Gastroesophageal sphincter (tissue), 4 donors: Measurements from ENCODE around the gene MMP21. TPM values are rescaled to one million over a fixed set of nuclear protein-coding genes. Genes with fewer than 3 reads are reported as not detected.

Experiments used
- ATAC-seq: fragments of 150-250 bp; one replicate; pipeline ENCODE4 v1.9.1; 2016; ENCODE audit warnings: mild to moderate bottlenecking, moderate library complexity
- H3K27ac ChIP-seq, 4 donors: fragments of 200-600 bp; sonication (generic) in 3 of 4; 1 replicate in 3 of 4; 2 replicates in 1 of 4; pipeline ENCODE4 v1.5.1; 2016 to 2019
- H3K27me3 ChIP-seq: fragments of 200-600 bp; sonication (generic); one replicate; pipeline ENCODE4 v1.5.1; 2019
- H3K36me3 ChIP-seq, 2 donors: fragments of 200-600 bp; sonication (generic); one replicate each; pipeline ENCODE4 v1.5.1; 2019; ENCODE audit warnings: control low read depth in 1 of 2
- H3K4me1 ChIP-seq, 3 donors: fragments of 200-600 bp; sonication (generic); 1 replicate in 2 of 3; 2 replicates in 1 of 3; pipeline ENCODE4 v1.5.1; 2016 to 2019; ENCODE audit warnings: control low read depth in 2 of 3
- H3K4me3 ChIP-seq, 2 donors: fragments of 200-600 bp; sonication (generic); one replicate each; pipeline ENCODE4 v1.5.1; 2019; ENCODE audit warnings: mild to moderate bottlenecking in 1 of 2, moderate library complexity in 1 of 2
- H3K9me3 ChIP-seq, 3 donors: fragments of 200-600 bp; sonication (generic); one replicate each; pipeline ENCODE4 v1.5.1; 2017 to 2019; ENCODE audit warnings: control low read depth in 2 of 3
- EP300 ChIP-seq: sonication (generic); formaldehyde crosslinking; IDR thresholded peaks from one replicate; pipeline ENCODE4 v1.6.1; 2017; ENCODE audit warnings: antibody characterized with exemption, mild to moderate bottlenecking
- POLR2A ChIP-seq, 2 donors: fragments of 450-650 bp; IDR thresholded peaks; one replicate each; pipeline ENCODE4 v1.6.1; 2017; ENCODE audit warnings: antibody characterized with exemption in 2 of 2, mild to moderate bottlenecking in 2 of 2, moderate library complexity in 1 of 2
- POLR2AphosphoS5 ChIP-seq: sonication (generic); formaldehyde crosslinking; IDR thresholded peaks from one replicate; pipeline ENCODE4 v1.6.1; 2017; ENCODE audit warnings: antibody characterized with exemption
- WGBS, 2 donors: methylation state at CpG; one replicate each; pipeline ENCODE4 v1.1.5; 2018; ENCODE audit warnings: low coverage in 1 of 2; 5-methylcytosine and 5-hydroxymethylcytosine counted together
- total RNA-seq, 4 donors: library from RNA; depleted of rRNA; stranded (reverse); fragments of >200 nt; gene quantifications; one replicate each; pipeline ENCODE4 v1.1.0, GENCODE V29; 2016
- TF ChIP-seq, protein P1 (sequence below), 4 experiments: fragments of 200-600 bp in 2 of 4; fragments of 450-650 bp in 2 of 4; sonication (generic) in 1 of 4; IDR thresholded peaks; one replicate each; pipeline ENCODE4 v1.5.1; 2017 to 2019; ENCODE audit warnings: antibody characterized with exemption in 4 of 4, mild to moderate bottlenecking in 2 of 4, moderate library complexity in 2 of 4

The MMP21 gene
- total RNA-seq, 4 donors from 2014 or later, result 0.13 to 0.81 TPM; not detected in 2

DNA sequence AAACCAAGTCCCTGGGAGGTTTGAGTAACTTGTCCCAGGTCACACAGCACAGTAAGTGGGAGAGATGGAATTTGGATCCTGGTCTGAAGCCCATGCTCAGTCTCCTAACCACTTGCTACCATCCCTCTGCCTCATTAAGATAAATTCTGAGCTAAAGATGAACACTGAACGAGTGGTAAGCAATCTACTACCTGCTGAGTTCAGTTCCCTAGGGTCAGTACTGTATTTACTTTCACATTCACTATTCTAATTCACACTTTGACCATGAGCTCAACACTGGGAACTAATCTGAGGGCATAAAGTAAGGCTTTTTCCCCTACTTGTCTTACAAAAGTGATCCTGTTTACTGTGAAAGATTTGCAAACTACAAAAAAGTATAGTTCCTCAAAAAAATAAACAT lies 45.1 kb upstream of the MMP21 start:
- 67 to 100% methylated on average over 1 of the region's 1 CpG for WGBS, 2 donors
- H3K4me1 ChIP-seq, result peaks cover 0 to 42% (median 23%) of the 10 kb centered on the region in 3 donors
- no peaks in the 10 kb centered on the region for H3K9me3 ChIP-seq
- H3K36me3 ChIP-seq, result peaks cover 0 to 8% of the 10 kb centered on the region in 2 donors
- H3K27ac ChIP-seq, result no peak overlapping the region
- no peak overlapping the region for H3K4me3 ChIP-seq
- ATAC-seq, result no peak
- TF ChIP-seq, protein P1, sequence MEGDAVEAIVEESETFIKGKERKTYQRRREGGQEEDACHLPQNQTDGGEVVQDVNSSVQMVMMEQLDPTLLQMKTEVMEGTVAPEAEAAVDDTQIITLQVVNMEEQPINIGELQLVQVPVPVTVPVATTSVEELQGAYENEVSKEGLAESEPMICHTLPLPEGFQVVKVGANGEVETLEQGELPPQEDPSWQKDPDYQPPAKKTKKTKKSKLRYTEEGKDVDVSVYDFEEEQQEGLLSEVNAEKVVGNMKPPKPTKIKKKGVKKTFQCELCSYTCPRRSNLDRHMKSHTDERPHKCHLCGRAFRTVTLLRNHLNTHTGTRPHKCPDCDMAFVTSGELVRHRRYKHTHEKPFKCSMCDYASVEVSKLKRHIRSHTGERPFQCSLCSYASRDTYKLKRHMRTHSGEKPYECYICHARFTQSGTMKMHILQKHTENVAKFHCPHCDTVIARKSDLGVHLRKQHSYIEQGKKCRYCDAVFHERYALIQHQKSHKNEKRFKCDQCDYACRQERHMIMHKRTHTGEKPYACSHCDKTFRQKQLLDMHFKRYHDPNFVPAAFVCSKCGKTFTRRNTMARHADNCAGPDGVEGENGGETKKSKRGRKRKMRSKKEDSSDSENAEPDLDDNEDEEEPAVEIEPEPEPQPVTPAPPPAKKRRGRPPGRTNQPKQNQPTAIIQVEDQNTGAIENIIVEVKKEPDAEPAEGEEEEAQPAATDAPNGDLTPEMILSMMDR (IDR thresholded peaks at IDR 0.05), result no peak
- TF ChIP-seq POLR2A (IDR thresholded peaks at IDR 0.05) (no peak), POLR2AphosphoS5 (no peak), EP300 (no peak)
- H3K27me3 ChIP-seq, result no peaks in the 10 kb centered on the region

DNA sequence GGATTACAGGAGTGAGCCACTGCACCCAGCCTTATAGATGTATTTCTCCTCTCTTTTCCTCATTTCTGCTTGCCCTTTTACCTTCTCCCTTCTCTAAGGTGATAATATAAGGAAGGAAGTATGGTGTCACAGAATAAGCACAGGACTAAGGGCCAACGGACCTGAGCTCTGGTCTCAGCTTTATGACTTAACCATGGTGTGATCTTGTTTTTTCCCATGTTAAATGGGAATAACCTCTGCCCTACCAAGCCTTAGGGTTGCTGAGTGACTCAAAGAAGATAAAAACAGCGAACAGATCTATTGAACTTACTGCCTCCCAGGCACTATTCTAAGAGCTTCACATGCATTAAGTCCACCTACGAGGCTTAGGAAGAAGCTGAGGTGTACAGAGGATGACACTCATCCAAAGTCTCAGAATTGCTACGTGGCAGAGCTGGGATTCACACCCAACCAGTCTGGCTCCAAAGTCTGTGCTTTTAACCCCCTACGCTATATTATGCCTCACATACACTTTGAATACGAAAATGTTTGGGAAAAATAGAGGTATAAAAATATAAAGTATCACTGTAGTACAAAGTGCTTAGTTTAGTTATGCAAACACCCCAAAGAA lies 41.8 kb upstream of the MMP21 start:
- Histone ChIP-seq H3K4me3 (no peak overlapping the region), H3K4me1 (peaks cover 0 to 21% (median 10%) of the 10 kb centered on the region in 3 donors), H3K9me3 (no peaks in the 10 kb centered on the region), H3K36me3 (peaks cover 0 to 41% of the 10 kb centered on the region in 2 donors), H3K27me3 (no peaks in the 10 kb centered on the region), H3K27ac (no peak overlapping the region)
- TF ChIP-seq POLR2AphosphoS5, result no peak
- TF ChIP-seq EP300, result no peak
- no peak for TF ChIP-seq POLR2A (IDR thresholded peaks at IDR 0.05)
- TF ChIP-seq, protein P1 (IDR thresholded peaks at IDR 0.05), result no peak
- ATAC-seq, result no peak
- 85 to 89% methylated on average over 4 to 5 of the region's 6 CpGs for WGBS, 2 donors

DNA sequence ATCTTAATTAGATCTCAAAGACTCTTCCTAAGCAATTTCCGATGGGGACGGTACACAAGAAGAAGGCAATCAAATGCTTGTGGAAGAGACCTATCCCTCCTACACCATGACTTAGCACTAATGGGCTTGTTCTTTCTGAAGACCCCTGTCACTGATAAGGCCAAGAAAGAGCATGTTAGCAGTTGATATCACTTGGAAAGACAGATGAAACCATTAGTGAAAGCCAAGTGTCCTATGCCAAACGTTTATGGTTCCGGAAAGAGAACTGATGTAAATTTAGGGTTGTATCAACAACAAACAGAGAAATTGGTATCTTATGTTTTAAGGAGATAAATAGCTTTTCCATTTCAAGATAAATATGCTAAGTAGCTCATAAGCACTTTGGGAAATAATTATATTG lies 40.9 kb upstream of the MMP21 start:
- peaks cover 0 to 12% (median under 1%) of the 10 kb centered on the region in 3 donors for H3K4me1 ChIP-seq
- no peak overlapping the region for H3K4me3 ChIP-seq
- TF ChIP-seq POLR2AphosphoS5 (no peak), EP300 (no peak), POLR2A (IDR thresholded peaks at IDR 0.05) (no peak)
- TF ChIP-seq, protein P1 (IDR thresholded peaks at IDR 0.05), result no peak
- 72 to 83% methylated on average over 3 to 4 of the region's 4 CpGs for WGBS, 2 donors
- no peak for ATAC-seq
- H3K27me3 ChIP-seq, result no peaks in the 10 kb centered on the region
- peaks cover 0 to 50% of the 10 kb centered on the region in 2 donors for H3K36me3 ChIP-seq
- H3K27ac ChIP-seq, result no peak overlapping the region
- H3K9me3 ChIP-seq, result no peaks in the 10 kb centered on the region

DNA sequence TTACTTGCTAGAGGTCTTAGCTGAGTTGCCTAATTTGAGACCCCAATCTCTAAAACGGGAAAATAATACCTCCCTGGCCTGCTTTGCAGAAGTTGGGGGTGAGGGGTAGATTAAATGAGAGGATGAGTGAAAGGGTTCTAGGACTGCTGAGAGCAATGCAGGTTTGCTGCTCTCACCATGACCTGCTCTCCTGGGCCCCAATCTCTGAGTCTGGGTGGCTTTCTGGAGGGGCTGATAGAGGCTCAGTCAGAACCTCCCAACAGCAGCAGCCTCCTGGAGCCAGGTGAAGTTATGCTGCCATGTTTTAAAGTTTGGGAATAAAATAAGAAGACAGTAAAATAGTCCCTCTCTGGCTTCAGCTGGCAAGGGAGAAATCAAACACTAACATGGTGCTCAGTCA lies 40.1 kb upstream of the MMP21 start:
- no peak for ATAC-seq
- no peak overlapping the region for H3K4me3 ChIP-seq
- 50% methylated on average over 1 of the region's 1 CpG; no CpG with 5 or more reads in 1 of the 2 donors for WGBS, 2 donors
- H3K36me3 ChIP-seq, result peaks cover 0 to 58% of the 10 kb centered on the region in 2 donors
- H3K4me1 ChIP-seq, result peaks cover 0 to 4% (median 0%) of the 10 kb centered on the region in 3 donors
- no peaks in the 10 kb centered on the region for H3K27me3 ChIP-seq
- H3K9me3 ChIP-seq, result no peaks in the 10 kb centered on the region
- H3K27ac ChIP-seq, result no peak overlapping the region
- no peak for TF ChIP-seq EP300
- TF ChIP-seq POLR2AphosphoS5, result no peak
- TF ChIP-seq, protein P1 (IDR thresholded peaks at IDR 0.05), result no peak
- TF ChIP-seq POLR2A (IDR thresholded peaks at IDR 0.05), result no peak

DNA sequence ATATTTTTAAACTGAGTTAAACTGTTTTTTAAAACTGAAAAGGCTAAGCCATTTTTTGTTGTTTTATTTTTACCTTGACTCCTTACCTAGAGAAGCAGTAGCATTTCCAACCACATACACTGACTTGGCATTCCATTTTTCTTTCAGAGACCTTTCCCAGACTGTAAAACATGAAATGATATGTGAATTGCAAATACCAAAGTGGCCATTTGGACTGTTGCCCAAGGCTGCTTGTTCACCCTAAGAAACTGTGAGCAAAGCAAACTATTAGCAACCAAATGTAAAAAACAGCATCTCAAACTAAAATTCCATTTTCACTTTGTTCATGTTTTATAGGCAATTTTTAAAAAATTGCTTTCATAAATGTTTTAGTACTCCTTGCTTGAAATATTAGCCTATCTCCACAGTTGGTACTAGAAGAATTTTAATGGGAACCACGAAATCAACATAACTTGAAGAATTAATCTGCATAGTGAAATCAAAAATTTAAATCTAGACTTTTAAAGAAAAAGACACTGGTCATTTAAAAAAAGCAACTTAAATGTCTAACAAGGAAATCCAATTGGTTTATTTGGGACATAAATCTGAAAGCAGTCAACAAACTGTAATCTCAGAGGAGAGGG lies 36.6 kb upstream of the MMP21 start:
- no peak for TF ChIP-seq EP300
- TF ChIP-seq POLR2AphosphoS5, result no peak
- TF ChIP-seq POLR2A (IDR thresholded peaks at IDR 0.05), result no peak
- TF ChIP-seq, protein P1 (IDR thresholded peaks at IDR 0.05), result no peak
- H3K4me1 ChIP-seq, result no peaks in the 10 kb centered on the region
- no peak for ATAC-seq
- H3K36me3 ChIP-seq, result peaks cover 0 to 92% of the 10 kb centered on the region in 2 donors
- no peaks in the 10 kb centered on the region for H3K27me3 ChIP-seq
- H3K4me3 ChIP-seq, result no peak overlapping the region
- no peak overlapping the region for H3K27ac ChIP-seq
- WGBS, 2 donors, result 80 to 87% methylated on average over 1 of the region's 1 CpG
- no peaks in the 10 kb centered on the region for H3K9me3 ChIP-seq
